ENCODE measurements around the gene TLE5. TPM values are rescaled to one million over a fixed set of nuclear protein-coding genes. Genes with fewer than 3 reads are reported as not detected.

TLE5 gene
- polyA plus RNA-seq, 1 donor (not counting 4 experiments of a cell fraction or from before 2014, with no cell fraction given) = 249 TPM

- no peaks in the 10 kb centered on the region for H4K20me1 ChIP-seq (ENCODE audit: control insufficient read depth, extremely low read depth, insufficient read depth, low read length)
- no peak for DNase-seq (ENCODE audit: low read depth, low spot score)
- peaks cover 6% of the 10 kb centered on the region for H3K79me2 ChIP-seq (ENCODE audit: control insufficient read depth, insufficient read depth, low read length)
- H3K4me2 ChIP-seq (ENCODE audit: control insufficient read depth, extremely low read depth, insufficient read depth, low read depth, low read length) = no peak overlapping the region
- no peak for FAIRE-seq
- no peak overlapping the region for H3K9ac ChIP-seq (ENCODE audit: control insufficient read depth, extremely low read depth, insufficient read depth, low read length)
- H3K27ac ChIP-seq (ENCODE audit: control insufficient read depth, insufficient read depth, low read length) = no peak overlapping the region
- H3K9me3 ChIP-seq (ENCODE audit: control insufficient read depth, low read depth, low read length) = no peaks in the 10 kb centered on the region
- H2AFZ ChIP-seq (ENCODE audit: control insufficient read depth, low read length) = no peak overlapping the region
- dilution Hi-C loops (cut with MboI; ENCODE audit: extremely low pct_ligation_motif_present, low sequenced_read_pairs) = no loop called here
- no peaks in the 10 kb centered on the region for H3K27me3 ChIP-seq (ENCODE audit: control insufficient read depth, extremely low read depth, insufficient read depth, low read length)
- H3K9me1 ChIP-seq (ENCODE audit: control insufficient read depth, extremely low read depth, insufficient read depth, low read length) = no peaks in the 10 kb centered on the region
- TF ChIP-seq EZH2 (IDR thresholded peaks at IDR 0.05; ENCODE audit: low read length) = no peak
- no peak for TF ChIP-seq CTCF (optimal IDR thresholded peaks at IDR 0.05 in 1 of 3, IDR thresholded peaks at IDR 0.05 in 1 of 3, conservative IDR thresholded peaks at IDR 0.05 in 1 of 3; ENCODE audit: extremely low read depth in 1 of 3, insufficient read depth in 2 of 3, low read length in 3 of 3)
- no peak overlapping the region for H3K4me3 ChIP-seq (ENCODE audit: control insufficient read depth in 2 of 3, extremely low read depth in 1 of 3, insufficient read depth in 2 of 3, low read depth in 1 of 3, low read length in 3 of 3)
- H3K4me1 ChIP-seq (ENCODE audit: control insufficient read depth, extremely low read depth, insufficient read depth, low read length) = peaks cover 7% of the 10 kb centered on the region
- peaks cover 5 to 8% of the 10 kb centered on the region in 2 experiments for H3K36me3 ChIP-seq (ENCODE audit: control insufficient read depth in 2 of 2, extremely low read depth in 1 of 2, insufficient read depth in 2 of 2, low read length in 2 of 2)
Observed at GRCh38 chr19:3064011-3064330, 1.7 kb upstream of the TLE5 start.

DNA sequence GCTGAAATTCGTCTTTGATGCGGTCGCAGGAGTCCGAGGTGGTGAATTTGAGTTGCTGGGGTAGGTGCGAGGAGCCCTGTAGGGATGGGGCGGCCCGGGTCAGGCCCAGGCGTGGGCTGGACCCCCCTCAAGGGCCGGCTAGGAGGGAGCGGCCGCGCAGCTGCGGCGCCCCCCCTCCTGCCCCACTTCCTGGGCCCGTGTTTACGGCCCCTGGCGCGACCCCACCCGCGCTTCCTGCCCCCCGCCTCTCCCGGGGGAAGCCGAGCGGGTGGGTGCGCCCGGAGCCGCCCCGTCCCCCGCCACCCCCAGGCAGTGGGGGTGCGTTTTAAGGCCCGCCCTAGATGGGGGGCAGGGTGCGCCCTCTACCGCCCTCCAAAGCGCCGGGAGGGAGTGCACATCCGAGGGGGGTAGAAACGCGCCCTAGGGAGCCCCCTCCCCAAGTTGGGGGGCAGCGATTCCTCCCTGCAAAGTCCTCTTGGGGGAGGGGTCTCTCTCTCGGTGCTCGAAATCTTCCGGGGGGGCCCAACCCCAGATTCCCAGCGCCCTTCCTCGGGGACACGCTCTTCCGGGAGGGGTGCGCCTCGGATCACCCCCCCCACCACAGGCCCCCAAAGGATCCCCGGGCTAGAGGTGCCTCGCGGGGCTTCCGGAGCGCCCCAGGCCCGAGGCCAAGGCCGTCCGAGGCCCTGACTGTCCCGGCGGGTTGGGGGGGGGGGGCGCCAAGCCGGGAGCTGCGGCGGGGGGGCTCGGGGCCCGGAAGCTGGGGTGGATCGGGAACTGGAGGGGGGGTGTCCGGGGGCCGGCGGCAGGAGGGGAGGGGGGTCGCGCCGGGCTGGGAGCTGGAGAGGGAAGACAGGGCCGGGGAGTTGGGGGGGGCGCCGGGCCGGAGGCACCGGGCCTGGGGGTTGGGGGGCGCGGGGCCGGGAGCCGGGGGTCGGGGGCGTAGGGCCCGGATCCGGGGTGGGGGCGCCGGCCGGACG lies 823 bp downstream of the TLE5 start:
- H3K4me2 ChIP-seq (ENCODE audit: control insufficient read depth, extremely low read depth, insufficient read depth, low read depth, low read length) = peak overlapping the region; percentile 82
- H3K9me1 ChIP-seq (ENCODE audit: control insufficient read depth, extremely low read depth, insufficient read depth, low read length) = no peaks in the 10 kb centered on the region
- H3K9ac ChIP-seq (ENCODE audit: control insufficient read depth, extremely low read depth, insufficient read depth, low read length) = peak overlapping the region; percentile 82
- H3K9me3 ChIP-seq (ENCODE audit: control insufficient read depth, low read depth, low read length) = no peaks in the 10 kb centered on the region
- TF ChIP-seq CTCF (optimal IDR thresholded peaks at IDR 0.05 in 1 of 3, IDR thresholded peaks at IDR 0.05 in 1 of 3, conservative IDR thresholded peaks at IDR 0.05 in 1 of 3; ENCODE audit: extremely low read depth in 1 of 3, insufficient read depth in 2 of 3, low read length in 3 of 3) = peak in 2 of 3 experiments; percentile 20 to 49
- TF ChIP-seq EZH2 (IDR thresholded peaks at IDR 0.05; ENCODE audit: low read length) = no peak
- dilution Hi-C loops (cut with MboI; ENCODE audit: extremely low pct_ligation_motif_present, low sequenced_read_pairs) = no loop called here
- no peak for DNase-seq (ENCODE audit: low read depth, low spot score)
- peak overlapping the region; percentile 73 to 84 (median 78) for H3K4me3 ChIP-seq (ENCODE audit: control insufficient read depth in 2 of 3, extremely low read depth in 1 of 3, insufficient read depth in 2 of 3, low read depth in 1 of 3, low read length in 3 of 3)
- H3K27me3 ChIP-seq (ENCODE audit: control insufficient read depth, extremely low read depth, insufficient read depth, low read length) = no peaks in the 10 kb centered on the region
- no peak for FAIRE-seq
- H3K36me3 ChIP-seq (ENCODE audit: control insufficient read depth in 2 of 2, extremely low read depth in 1 of 2, insufficient read depth in 2 of 2, low read length in 2 of 2) = peaks cover 15 to 19% of the 10 kb centered on the region in 2 experiments
- no peak overlapping the region for H2AFZ ChIP-seq (ENCODE audit: control insufficient read depth, low read length)
- peak overlapping the region; percentile 20 for H3K27ac ChIP-seq (ENCODE audit: control insufficient read depth, insufficient read depth, low read length)
- H4K20me1 ChIP-seq (ENCODE audit: control insufficient read depth, extremely low read depth, insufficient read depth, low read length) = peaks cover 3% of the 10 kb centered on the region
- H3K4me1 ChIP-seq (ENCODE audit: control insufficient read depth, extremely low read depth, insufficient read depth, low read length) = peaks cover 17% of the 10 kb centered on the region
- H3K79me2 ChIP-seq (ENCODE audit: control insufficient read depth, insufficient read depth, low read length) = peaks cover 8% of the 10 kb centered on the region

Data from keratinocyte (primary cell).